Epithelial cell of prostate (primary cell): ENCODE results near the gene SLC25A19.
A peak's percentile ranks its signal among the peaks of the same experiment; 100 is the strongest.

Experiments used
- DNase-seq: peaks from one replicate; pipeline ENCODE4 v3.0.0-alpha.2; 2011; ENCODE audit warnings: low read depth, low spot score
- H3K27ac ChIP-seq: fragments of 450-650 bp; 2 replicates; pipeline ENCODE4 v1.5.1; 2017; ENCODE audit warnings: mild to moderate bottlenecking

The SLC25A19 gene

DNA sequence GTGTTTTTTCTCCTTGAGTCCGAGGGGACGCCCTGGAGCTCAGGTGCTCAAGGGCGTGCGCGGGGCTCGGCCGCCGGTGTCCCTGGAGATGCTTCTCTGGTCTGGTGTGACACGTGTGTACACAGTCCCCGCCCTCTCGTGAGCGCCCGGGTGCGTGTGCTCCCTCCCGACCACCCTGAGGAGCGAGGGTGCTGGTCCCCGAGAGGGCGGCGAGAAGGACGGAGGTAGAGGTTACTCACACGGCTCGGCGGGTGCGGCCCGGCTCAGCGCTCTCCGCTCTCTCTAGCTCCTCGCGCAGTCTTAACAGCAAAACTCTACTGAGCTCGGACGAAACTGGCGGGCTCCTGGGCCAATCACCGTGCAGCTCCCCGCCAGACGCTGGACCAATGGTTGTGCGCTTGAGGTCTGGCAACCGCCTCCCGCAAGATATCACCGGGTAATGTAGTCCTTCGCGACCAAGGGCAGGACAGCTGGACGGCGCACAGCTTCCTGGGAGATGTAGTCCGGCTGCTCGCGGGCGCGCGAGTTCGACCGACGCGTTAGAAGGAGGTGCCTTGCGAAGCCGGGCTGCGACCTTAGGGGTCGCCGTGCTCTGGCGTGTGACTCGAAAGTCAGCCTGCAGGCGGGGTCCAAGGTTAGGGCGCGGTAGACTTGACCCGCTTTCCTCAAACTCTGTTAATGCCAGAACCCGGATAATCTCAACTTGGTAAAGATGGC is at the start of gene SLC25A19:
SLC25A19 (minus strand) TSS at position 319 of the 717 bp plus-strand sequence. CDS start 2,669 bp downstream, outside the sequence.
- peak; percentile 97 for DNase-seq
- peak within 1 kb of the TSS; percentile 94 for H3K27ac ChIP-seq

DNA sequence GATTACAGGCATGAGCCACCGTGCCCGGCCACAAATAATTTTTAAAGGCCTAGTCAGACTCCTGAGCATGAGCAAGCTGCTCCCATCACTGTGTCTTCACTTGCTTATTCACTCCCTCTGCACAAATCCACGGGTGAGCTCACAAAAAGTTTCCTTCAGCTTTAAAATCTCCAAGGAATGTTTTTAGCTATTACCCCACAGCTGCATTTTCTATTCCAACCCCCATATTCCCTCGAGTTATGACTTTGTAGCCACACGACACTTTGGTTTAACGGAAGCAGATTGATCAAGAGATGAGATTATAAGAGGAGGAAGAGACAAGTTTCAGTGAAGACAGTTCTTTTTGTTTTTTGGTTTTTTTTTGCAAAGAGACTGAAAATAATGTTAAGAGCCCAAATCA is 49.1 kb upstream of the SLC25A19 start:
- H3K27ac ChIP-seq: no peak overlapping the region
- DNase-seq: no peak

DNA sequence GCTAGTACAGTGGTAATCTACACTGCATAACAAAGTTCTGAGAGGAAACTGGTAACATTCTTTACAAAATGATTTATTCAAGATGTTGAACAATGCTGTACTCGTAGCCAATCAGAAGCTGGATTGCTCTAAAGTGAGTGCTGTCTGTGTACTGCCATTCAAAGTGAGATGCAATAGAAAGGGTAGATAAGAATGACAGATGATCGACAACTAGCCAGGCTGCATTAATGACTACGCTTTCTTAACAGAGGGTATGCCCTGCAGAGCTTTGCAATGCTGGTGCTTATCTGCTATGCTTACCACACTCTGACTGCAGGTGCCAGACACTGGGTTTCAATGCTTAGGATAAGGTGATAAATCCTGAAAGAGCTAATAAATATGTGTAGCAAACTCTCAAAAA is 46.1 kb upstream of the SLC25A19 start:
- H3K27ac ChIP-seq: no peak overlapping the region
- DNase-seq: no peak

DNA sequence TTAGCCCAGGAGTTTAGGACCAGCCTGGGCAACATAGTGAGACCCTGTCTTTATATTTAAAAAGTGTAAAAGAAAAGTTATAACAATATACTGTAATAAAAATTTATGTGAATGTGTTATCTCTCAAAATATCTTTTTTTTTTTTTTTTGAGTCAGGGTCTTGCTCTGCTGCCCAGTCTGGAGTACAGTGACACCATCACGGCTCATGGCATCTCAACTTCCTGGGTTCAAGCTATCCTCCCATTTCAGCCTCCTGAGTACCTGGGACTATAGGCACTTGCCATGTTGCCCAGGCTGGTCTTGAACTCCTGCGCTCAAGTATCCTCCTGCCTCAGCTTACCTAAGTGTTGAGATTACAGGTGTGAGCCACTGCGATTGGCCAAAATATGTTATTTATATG is 45.5 kb upstream of the SLC25A19 start:
- DNase-seq: no peak
- H3K27ac ChIP-seq: no peak overlapping the region

DNA sequence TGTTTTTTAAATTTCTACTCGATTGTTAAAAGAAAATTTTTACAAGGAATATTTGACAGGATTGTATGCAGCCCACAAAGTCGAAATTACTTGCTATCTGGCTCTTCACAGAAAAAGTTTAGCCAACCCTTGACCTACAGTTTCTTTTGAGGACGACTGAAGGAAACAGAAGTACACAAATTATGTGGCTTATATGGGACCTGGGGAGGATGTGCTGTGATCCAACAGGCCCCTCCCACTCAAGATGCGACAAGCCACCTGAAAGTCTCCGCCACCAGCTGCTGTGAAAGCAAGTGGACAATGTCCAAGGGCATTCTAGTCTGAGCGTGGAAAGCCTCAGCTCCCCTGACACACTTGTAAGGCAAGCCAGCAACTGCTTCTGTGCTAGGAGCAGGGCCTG is 42.4 kb upstream of the SLC25A19 start:
- DNase-seq: no peak
- no peak overlapping the region for H3K27ac ChIP-seq

DNA sequence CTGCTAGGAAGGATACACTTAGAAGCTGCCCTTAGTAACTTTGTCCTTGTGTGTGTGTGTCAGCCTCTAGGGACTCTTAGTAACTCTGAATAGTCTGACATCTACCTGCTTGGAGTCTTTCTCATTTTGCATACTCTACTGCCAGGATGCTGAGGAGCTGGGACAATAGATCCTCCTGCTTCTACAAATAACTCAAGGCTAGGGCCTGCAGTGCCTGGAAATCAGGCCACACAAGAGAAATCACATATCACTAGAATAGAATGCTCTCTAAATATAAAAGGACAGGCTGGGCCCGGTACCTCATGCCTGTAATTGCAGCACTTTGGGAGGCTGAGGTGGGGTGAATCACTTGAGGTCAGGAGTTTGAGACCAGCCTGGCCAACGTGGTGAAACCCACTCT is 38.5 kb upstream of the SLC25A19 start:
- H3K27ac ChIP-seq: no peak overlapping the region
- no peak for DNase-seq

DNA sequence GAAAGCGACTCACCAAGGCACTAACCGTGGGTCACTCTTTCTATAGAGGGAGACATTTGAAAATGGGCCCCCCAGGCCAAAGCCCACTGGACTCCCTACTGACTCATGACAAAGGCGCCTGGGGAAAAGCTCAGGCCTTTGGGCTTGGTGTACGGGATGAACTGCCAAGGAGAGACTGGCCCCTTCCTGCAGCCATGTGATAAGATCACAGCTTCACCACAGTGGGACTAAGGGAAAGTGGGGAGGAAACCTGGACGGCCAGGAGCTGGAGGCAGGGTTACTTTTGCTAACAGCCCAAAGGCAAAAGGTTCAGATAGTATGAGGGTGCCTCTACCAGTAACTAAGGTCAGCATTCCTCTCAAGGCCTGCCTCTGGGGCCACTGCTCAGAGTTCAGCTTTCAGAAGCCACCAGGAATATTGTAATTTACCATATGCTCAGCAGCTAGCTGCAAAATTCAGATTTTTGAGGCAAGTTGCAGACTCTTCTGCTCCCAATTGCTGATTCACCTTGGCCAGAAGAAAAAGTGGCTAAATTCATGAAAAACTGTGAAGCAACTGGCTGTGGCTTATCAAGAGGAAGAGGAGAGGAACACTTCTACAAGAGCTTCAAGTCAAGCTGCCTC is 37.1 kb upstream of the SLC25A19 start:
- DNase-seq: no peak
- no peak overlapping the region for H3K27ac ChIP-seq

DNA sequence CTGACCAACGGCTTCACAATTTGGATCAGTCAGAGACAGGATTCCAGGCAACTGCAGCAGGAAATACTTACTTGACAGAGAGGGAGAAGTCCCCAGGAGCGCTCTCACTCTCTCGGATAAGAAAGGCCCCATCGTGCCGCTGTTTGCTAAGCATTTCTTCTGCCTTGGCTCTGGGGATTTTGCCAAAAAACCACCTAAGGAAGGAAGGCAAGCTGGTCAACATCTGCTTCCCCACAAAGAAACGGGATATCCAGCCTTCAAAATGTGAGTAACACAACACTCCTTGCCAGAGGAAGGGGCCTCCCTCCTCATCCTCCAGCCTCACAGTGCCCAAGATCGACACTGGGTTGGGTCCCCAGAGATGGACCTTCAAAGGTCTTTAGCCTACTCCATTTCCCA is 36.6 kb upstream of the SLC25A19 start:
- DNase-seq: no peak
- no peak overlapping the region for H3K27ac ChIP-seq

DNA sequence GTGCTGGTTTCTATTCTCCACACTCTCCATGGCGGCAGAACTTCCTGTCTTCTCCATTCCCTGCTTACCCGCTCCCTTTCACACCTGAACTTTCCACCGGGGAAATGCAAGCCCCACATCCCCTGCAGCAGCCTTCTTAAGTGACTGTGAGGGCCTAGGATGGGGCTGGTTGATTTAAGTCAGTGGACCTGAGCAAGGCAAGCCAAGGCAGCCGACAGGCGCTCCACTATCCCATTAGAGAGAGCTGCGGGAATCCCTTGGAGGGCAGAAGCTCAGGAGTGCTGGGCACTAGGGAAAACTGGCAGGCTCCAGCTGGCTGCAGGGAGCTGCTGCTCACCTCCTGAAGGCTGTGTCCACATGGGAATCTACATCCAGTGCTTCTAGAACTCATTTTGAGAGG is 36.1 kb upstream of the SLC25A19 start:
- H3K27ac ChIP-seq: no peak overlapping the region
- DNase-seq: no peak

DNA sequence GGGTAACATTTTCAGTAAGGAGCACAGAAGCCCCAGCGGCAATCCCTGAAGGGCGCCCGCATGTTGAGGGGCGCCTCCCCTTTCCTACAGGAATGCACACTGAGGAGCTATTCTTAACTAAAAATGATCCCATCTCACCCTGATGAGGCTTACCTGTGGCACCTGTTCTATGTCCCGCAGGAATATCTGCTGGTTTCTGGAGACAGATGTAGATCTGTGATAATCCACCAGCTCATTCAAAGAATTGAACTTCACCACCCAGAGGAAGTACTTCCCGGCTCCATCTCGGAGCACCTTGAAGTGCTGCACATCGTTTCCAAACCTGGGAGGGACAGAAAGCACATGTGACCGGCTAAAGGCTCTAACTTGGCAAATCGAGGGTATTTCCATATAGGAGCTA is 32.3 kb upstream of the SLC25A19 start:
- H3K27ac ChIP-seq: no peak overlapping the region
- DNase-seq: no peak

DNA sequence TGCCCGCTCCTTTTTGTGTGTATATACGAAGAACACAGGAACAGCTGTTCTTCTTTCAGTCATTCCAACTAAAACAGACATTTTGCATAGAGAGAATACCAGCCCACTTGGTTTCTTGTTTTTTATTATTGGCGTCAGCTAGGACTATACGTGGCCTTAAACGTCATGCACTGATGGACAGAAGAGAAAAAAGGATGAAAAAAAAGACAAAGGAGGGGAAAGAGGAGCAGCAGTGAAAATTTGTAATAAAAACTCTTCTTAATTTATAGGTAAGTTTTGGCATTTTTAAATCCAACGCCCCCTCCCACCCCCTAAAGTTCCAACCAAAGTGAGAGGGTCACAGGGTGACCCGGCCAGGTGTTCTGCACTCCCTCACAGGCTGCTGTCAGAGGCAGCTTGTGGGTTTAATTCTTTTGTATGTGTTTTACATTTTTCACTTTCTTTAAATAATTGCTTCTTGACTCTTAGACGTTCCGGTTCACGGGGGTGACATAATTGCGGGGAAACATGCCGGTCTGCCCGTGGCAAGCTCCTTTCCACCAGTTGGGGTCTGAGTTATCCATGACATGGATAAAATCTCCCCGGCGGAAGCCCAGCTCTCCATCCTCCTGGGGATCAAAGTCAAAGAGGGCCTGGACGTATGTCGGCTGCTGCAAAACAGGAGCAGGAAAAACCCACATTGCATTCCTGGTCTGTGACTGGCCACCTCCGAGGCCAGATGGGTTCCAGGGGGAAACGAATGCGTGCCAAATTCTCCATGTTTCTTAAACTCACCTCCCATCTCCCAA is 30.9 kb upstream of the SLC25A19 start:
- DNase-seq: no peak
- no peak overlapping the region for H3K27ac ChIP-seq

DNA sequence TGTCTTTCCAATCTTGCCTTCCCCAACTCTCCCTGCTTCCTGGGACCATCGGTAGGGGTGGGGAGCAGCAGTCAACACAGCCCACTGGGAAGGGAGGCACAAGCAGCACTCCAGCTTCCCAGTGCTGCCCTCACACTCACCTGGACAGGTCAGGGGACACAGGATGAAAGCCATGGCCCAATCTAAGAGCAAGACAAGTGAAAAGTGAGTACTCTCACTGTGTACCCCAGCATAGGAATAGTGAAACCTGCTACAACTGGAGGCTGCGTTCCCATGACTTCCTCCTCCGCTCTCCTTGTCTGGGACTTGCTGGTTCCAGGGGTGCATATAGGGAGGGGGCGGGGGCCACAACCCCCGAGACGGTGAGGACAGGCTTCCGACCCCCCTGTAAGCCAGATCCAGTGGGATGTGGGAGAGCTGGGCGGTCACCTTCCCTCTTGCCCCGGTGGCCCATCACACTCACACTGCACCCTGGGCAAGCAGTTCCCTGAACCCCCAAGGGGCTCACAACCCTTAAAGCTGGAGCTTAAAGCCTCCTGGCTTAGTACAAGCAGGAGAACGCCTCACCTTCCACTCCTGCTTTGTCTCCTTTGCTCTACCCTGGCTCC is 29.5 kb upstream of the SLC25A19 start:
- no peak overlapping the region for H3K27ac ChIP-seq

DNA sequence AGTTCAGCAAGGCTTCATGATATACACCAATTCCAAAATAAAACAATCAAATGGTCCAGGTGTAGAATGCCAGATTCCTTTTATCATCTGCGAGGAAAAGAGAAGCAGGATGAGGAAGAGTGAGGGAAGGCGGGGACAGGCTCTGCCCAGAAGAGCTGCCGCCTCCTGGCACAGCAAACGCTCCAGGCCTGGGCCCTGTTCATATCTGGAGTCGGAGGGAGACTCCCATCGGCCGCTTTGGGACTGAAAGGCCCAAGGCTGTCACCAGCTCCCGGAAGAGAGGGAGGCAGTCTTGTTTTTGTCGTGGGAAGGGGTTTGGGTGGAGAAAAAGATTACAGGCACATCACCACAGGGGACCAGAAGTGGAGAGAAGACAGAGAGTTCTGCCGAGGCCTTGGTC is 29.0 kb upstream of the SLC25A19 start:
- no peak for DNase-seq
- H3K27ac ChIP-seq: no peak overlapping the region

More for the DNA sequence above, 29.5 kb upstream of the SLC25A19 start:
- no peak for DNase-seq

DNA sequence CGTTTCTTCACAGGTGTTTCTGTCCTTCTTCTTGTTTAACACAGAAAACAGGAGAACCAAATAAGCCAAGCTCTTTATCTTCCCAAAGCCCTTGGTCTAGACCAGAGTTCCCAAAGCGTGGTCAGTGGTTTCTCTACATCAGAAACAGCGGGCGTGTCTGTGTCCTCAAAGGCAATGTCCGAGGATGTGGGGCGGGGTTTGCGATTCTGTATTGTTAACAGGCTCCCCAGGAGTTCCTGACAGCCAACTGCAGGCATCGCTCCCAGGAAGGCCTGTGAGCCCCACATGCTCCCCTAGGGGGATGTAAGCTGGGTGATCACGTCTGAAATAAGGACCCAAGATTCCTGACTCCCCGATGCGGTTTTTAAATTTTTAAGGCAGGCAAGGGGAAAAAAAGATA is 28.4 kb upstream of the SLC25A19 start:
- no peak overlapping the region for H3K27ac ChIP-seq

DNA sequence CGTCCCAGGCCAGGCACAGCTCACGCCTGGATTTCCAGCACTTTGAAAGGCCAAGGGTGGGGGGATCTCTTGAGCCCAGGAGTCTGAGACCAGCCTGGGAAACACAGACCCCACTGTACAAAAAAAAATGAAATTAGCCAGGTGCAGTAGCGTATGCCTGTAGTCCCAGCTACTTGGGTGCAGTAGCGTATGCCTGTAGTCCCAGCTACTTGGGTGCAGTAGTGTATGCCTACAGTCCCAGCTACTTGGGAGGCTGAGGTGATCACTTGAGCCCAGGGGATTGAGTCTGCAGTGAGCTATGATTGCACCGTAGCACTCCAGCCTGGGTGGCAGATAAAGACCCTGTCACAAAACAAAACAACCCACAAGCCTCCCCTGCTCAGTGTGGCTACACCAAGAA is 27.0 kb upstream of the SLC25A19 start:
- no peak overlapping the region for H3K27ac ChIP-seq
- DNase-seq: no peak

More for the DNA sequence above, 28.4 kb upstream of the SLC25A19 start:
- DNase-seq: no peak

DNA sequence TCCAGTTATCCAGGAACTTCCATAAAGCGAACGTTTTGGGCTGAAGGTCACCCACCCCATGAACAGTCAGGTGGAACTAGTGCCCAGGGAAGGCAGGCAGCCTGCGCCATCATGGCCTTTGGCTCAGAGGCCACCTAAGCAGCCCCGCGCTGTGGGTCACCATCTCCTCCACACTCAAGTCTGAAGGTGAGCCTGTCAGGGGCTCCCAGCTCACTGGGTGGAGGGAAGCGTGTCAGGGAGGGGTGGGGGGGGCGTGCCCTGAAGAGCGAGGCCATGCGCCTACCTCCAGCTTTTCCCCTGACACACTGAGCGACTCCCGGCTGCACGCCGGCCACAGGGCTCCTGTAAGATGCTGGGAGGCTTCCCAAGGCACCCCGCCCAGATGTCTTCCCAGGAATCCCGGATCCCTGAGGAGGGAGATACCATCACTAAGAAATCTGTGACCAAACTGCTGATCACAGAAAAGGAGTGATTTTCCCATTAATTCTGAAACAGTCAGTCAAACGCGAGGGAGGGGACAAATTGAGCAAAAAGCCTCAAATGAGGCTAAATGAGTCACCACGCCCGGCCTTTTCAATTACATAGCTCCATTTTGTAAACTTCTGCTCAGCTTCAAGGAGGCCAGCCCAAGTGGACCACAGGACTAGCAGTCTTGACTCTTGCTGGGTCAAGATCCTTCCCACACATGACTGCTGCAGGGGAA is 26.5 kb upstream of the SLC25A19 start:
- DNase-seq: no peak
- no peak overlapping the region for H3K27ac ChIP-seq

DNA sequence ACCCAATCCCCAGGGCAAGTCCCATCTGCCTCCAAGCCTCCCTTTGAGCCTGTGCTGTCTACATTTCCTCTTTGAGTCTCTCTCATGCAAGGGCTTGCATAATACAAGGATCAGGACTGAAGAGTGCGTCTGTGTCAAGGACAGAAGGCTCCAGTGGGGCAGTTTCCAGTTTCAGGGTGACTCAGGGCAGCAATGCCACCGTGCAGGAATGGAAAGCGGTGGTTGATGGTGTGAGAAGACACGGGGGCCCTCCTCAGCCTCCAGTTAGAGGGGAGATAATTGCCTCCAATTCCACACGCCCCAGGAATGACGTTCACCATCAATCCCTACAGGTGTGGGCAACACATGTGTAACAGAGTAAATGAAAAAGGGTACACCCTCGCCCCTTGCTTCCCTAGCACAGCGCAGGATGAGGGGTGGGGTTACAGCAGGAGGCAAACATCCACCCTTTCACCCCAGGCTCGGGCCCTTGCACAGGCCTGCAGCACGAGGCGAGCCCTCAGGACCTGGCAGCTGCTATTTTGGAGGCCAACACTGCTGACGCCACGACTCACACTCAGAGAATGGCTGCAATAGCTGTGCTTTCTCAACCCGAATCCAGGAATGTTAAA is 24.8 kb upstream of the SLC25A19 start:
- no peak overlapping the region for H3K27ac ChIP-seq

DNA sequence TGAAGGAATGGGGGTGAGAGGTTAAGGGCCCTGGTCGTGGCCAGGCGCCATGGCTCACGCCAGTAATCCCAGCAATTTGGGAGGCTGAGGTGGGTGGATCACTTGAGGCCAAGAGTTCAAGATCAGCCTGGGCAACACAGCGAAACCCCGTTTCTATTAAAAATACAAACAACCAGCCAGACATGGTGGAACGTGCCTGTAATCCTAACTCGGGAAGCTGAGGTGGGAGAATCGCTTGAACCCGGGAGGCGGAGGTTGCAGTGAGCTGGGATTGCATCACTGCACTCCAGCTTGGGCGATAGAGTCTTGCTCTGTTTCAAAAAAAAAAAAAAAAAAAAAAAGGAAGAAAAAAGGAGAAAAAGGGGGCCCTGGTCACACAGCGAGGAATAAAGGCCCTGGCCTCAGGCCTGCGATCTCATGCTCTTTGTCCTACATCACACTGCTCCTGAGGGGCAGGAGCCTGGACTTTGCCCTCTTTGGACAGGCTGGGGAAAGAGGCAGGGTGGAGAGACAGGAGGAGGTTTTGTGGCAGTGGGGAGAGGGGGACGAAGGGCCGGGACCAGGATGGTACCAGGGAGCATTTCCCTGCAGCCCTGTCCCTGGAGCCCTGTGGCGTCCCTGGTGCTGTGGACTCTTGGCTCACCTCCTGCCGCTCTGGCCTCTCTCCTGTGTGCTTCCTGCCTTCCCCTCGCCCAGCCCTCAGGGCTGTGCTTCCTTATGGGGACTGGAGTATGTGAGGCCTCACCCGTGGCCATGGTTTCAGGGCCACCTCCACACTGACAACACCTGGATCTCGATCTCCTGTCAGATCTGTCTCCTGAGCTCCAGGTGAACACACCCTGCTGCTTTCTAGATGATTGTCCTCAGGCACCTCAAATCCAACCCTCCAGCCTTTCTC is 19.7 kb upstream of the SLC25A19 start:
- no peak overlapping the region for H3K27ac ChIP-seq
- DNase-seq: no peak

More for the DNA sequence above, 24.8 kb upstream of the SLC25A19 start:
- DNase-seq: no peak
